C4-2B (cell line): Measurements from ENCODE around the gene LEMD2.

Source experiments
- ZFX ChIP-seq: fragments of 450-650 bp; IDR thresholded peaks from 2 replicates; pipeline ENCODE4 v1.6.1; 2017
- TF ChIP-seq, protein P1 (sequence below): fragments of 450-650 bp; conservative IDR thresholded peaks from 2 replicates; pipeline ENCODE4 v1.5.1; 2017; ENCODE audit warnings: mild to moderate bottlenecking

DNA sequence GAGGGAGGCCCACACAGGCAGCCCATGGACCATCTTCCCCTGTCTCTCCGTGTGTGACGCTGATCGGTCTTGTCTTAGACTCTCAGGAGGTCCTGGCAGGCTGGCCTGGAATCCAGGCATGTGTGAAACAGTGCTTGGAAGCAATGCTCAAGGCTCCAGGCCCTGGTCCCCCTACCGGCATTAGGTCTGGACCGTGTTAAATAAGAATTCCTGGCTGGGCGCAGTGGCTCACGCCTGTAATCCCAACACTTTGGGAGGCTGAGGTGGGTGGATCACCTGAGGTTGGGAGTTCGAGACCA is 55.3 kb downstream of the LEMD2 start:
- TF ChIP-seq, protein P1, sequence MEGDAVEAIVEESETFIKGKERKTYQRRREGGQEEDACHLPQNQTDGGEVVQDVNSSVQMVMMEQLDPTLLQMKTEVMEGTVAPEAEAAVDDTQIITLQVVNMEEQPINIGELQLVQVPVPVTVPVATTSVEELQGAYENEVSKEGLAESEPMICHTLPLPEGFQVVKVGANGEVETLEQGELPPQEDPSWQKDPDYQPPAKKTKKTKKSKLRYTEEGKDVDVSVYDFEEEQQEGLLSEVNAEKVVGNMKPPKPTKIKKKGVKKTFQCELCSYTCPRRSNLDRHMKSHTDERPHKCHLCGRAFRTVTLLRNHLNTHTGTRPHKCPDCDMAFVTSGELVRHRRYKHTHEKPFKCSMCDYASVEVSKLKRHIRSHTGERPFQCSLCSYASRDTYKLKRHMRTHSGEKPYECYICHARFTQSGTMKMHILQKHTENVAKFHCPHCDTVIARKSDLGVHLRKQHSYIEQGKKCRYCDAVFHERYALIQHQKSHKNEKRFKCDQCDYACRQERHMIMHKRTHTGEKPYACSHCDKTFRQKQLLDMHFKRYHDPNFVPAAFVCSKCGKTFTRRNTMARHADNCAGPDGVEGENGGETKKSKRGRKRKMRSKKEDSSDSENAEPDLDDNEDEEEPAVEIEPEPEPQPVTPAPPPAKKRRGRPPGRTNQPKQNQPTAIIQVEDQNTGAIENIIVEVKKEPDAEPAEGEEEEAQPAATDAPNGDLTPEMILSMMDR = no peak
- no peak for TF ChIP-seq ZFX
